ENCODE results near the gene ID3.

ID3 gene

GRCh38 chr1:23564529-23565122, 5.3 kb upstream of the ID3 start:
- no peak for DNase-seq

- DNase-seq: no peak
Measured at GRCh38 chr1:23563755-23564374, 4.6 kb upstream of the ID3 start.

- DNase-seq: no peak
Measured at GRCh38 chr1:23563003-23563402, 3.7 kb upstream of the ID3 start.

GRCh38 chr1:23562137-23562876, 3.0 kb upstream of the ID3 start:
- DNase-seq: peak; percentile 68 to 81 (median 71)

GRCh38 chr1:23561813-23562100, 2.5 kb upstream of the ID3 start:
- no peak for DNase-seq

- peak; percentile 41 to 62 (median 48) for DNase-seq
Measured at GRCh38 chr1:23561076-23561812, 1.9 kb upstream of the ID3 start.

- DNase-seq: peak; percentile 43 to 64 (median 60)
Measured at GRCh38 chr1:23559985-23560741, 862 bp upstream of the ID3 start.

- DNase-seq: no peak
Measured at GRCh38 chr1:23558872-23559135, 497 bp downstream of the ID3 start.

- no peak for DNase-seq
Measured at GRCh38 chr1:23558140-23558871, 995 bp downstream of the ID3 start.

GRCh38 chr1:23557471-23558124, 1.7 kb downstream of the ID3 start:
- DNase-seq: no peak

GRCh38 chr1:23556635-23557470, 2.4 kb downstream of the ID3 start:
- no peak for DNase-seq

GRCh38 chr1:23555986-23556634, 3.2 kb downstream of the ID3 start:
- DNase-seq: no peak

- no peak for DNase-seq
Measured at GRCh38 chr1:23555270-23555985, 3.9 kb downstream of the ID3 start.

GRCh38 chr1:23554481-23555269, 4.6 kb downstream of the ID3 start:
- DNase-seq: peak; percentile 74 to 93 (median 83)

- no peak for DNase-seq
Measured at GRCh38 chr1:23554127-23554480, 5.2 kb downstream of the ID3 start.

GRCh38 chr1:23553231-23554126, 5.8 kb downstream of the ID3 start:
- DNase-seq: no peak

GRCh38 chr1:23551849-23552248, 7.5 kb downstream of the ID3 start:
- no peak for DNase-seq

GRCh38 chr1:23548704-23549143, 10.6 kb downstream of the ID3 start:
- DNase-seq: no peak
